Stomach (tissue), 9 donors: ENCODE results near the gene IFNK. TPM values are rescaled to one million over a fixed set of nuclear protein-coding genes. Genes with fewer than 3 reads are reported as not detected.

Experiments
- DNase-seq, 2 donors: peaks; one replicate each; pipeline versions ENCODE4 v3.0.0 to v3.0.0-alpha.2; 2013 to 2019
- H3K27ac ChIP-seq, 5 donors: fragments of 200-600 bp in 4 of 5; sonication (generic) in 4 of 5; one replicate each; pipeline ENCODE4 v1.5.1; 2013 to 2019; ENCODE audit warnings: mild to moderate bottlenecking in 1 of 5, moderate library complexity in 1 of 5
- H3K27me3 ChIP-seq, 3 donors: fragments of 200-600 bp; sonication (generic); one replicate each; pipeline ENCODE4 v1.5.1; 2017 to 2019; ENCODE audit warnings: mixed run types in 1 of 3
- H3K36me3 ChIP-seq, 4 donors: fragments of 200-600 bp; sonication (generic); 1 replicate in 3 of 4; 2 replicates in 1 of 4; pipeline ENCODE4 v1.5.1; 2016 to 2019
- H3K4me1 ChIP-seq, 4 donors: fragments of 200-600 bp; sonication (generic); one replicate each; pipeline ENCODE4 v1.5.1; 2016 to 2019
- H3K4me3 ChIP-seq, 4 donors: fragments of 200-600 bp; sonication (generic) in 3 of 4; one replicate each; pipeline ENCODE4 v1.5.1; 2016 to 2019; ENCODE audit warnings: mild to moderate bottlenecking in 1 of 4
- H3K9me3 ChIP-seq, 4 donors: fragments of 200-600 bp; sonication (generic); one replicate each; pipeline ENCODE4 v1.5.1; 2016 to 2019
- EP300 ChIP-seq: sonication (generic); formaldehyde crosslinking; IDR thresholded peaks from one replicate; pipeline ENCODE4 v1.6.1; 2017; ENCODE audit warnings: antibody characterized with exemption
- POLR2A ChIP-seq, 4 donors: fragments of 450-650 bp; IDR thresholded peaks; one replicate each; pipeline ENCODE4 v1.6.1; 2016; ENCODE audit warnings: antibody characterized with exemption in 4 of 4, control low read depth in 2 of 4, mild to moderate bottlenecking in 1 of 4, moderate library complexity in 1 of 4
- POLR2AphosphoS5 ChIP-seq, 3 donors: sonication (generic); formaldehyde crosslinking; IDR thresholded peaks; one replicate each; pipeline ENCODE4 v1.6.1; 2016; ENCODE audit warnings: antibody characterized with exemption in 3 of 3
- WGBS, 5 donors: extraction: QIAGEN DNeasy Blood & Tissue Kit in 3 of 5; methylation state at CpG; one replicate each; pipeline versions ENCODE4 v1.1.5 to v1.1.7; 2013 to 2018; 5-methylcytosine and 5-hydroxymethylcytosine counted together
- intact Hi-C: fragments of 100-400 bp; cut with DNase I; formaldehyde crosslinking; loops from one replicate; pipeline ENCODE4 v1.15.1; 2023; ENCODE audit warnings: low total_unique reads
- polyA plus RNA-seq, 3 donors: library from polyadenylated mRNA; stranded (reverse); fragments of 200-250 nt; gene quantifications; one replicate each; pipeline ENCODE4 v1.2.3, GENCODE V29; 2013
- total RNA-seq, 5 donors: library from RNA; depleted of rRNA; stranded (reverse); fragments of >200 nt; gene quantifications; one replicate each; pipeline versions ENCODE4 v1.1.0 to v1.2.3, GENCODE V29; 2014 to 2016
- TF ChIP-seq, protein P1 (sequence below), 7 experiments: fragments of 450-650 bp in 4 of 7; fragments of 200-600 bp in 3 of 7; sonication (generic) in 3 of 7; IDR thresholded peaks; one replicate each; pipeline ENCODE4 v1.5.1; 2016 to 2019; ENCODE audit warnings: antibody characterized with exemption in 7 of 7, control low read depth in 2 of 7, mild to moderate bottlenecking in 1 of 7
- donor health status: healthy with polysubstance abuse.
- donor health status: Bipolar disorder and iron deficiency.
- donor health status: healthy.

IFNK gene
- total and polyA plus RNA-seq, 8 donors, result not detected

DNA sequence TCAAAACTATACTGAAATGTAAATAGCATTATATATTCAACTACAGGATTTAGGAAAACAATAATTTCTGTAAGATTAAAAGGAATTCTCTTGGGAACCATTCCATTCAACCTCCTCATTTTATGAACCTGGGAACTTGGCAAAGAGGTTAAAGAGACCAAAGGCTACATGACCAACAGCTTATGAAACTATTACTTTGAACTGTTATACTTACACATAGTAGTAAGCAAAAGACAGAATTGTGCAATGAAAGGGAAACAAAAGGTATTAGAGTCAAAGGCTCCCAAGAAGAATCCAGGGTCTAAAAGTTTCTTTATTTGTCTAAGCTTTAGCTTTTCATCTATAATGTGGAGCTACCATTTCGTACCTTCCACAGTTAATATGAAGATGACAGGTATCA is 42.0 kb downstream of the IFNK start:
- intact Hi-C loops, result no loop called here
- no peaks in the 10 kb centered on the region for H3K27me3 ChIP-seq
- peaks cover 0 to 39% (median 36%) of the 10 kb centered on the region in 4 donors for H3K36me3 ChIP-seq
- H3K27ac ChIP-seq, result no peak overlapping the region
- no peaks in the 10 kb centered on the region for H3K9me3 ChIP-seq
- peaks cover 0 to 34% (median 11%) of the 10 kb centered on the region in 4 donors for H3K4me1 ChIP-seq
- no peak overlapping the region for H3K4me3 ChIP-seq
- no peak for TF ChIP-seq POLR2A (IDR thresholded peaks at IDR 0.05)
- no peak for DNase-seq
- WGBS, 5 donors, result 94 to 100% (median 97%) methylated on average over 1 of the region's 1 CpG

DNA sequence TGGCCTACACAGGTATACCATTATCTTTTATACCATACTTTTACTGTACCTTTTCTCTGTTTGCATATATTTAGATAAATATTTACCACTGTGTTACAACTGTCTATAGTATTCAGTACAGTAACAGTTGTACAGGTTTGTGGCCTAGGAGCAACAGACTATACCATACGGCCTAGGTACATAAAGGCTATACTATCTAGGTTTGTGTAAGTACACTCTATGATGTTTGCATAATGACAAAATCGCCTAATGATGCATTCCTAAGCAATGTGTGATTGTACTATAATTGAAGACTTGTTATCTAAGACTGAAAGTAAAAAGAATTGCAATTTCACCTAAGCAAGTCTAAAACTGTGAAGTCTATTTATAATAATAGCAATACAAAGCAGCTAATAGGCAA is 45.3 kb downstream of the IFNK start:
- TF ChIP-seq POLR2AphosphoS5 (IDR thresholded peaks at IDR 0.05) (peak in 2 of 3 donors; percentile 29 to 62), POLR2A (IDR thresholded peaks at IDR 0.05) (no peak)
- intact Hi-C loops, result no loop called here
- Histone ChIP-seq H3K4me3 (no peak overlapping the region), H3K4me1 (peaks cover 0 to 55% (median 31%) of the 10 kb centered on the region in 4 donors), H3K36me3 (peaks cover 0 to 24% (median 22%) of the 10 kb centered on the region in 4 donors), H3K27ac (peak overlapping the region in 2 of 5 donors; percentile 14 to 54), H3K9me3 (no peaks in the 10 kb centered on the region), H3K27me3 (no peaks in the 10 kb centered on the region)
- DNase-seq, result peak in 1 of 2 donors; percentile 71
- 21 to 67% (median 38%) methylated on average over 2 of the region's 2 CpGs for WGBS, 5 donors

DNA sequence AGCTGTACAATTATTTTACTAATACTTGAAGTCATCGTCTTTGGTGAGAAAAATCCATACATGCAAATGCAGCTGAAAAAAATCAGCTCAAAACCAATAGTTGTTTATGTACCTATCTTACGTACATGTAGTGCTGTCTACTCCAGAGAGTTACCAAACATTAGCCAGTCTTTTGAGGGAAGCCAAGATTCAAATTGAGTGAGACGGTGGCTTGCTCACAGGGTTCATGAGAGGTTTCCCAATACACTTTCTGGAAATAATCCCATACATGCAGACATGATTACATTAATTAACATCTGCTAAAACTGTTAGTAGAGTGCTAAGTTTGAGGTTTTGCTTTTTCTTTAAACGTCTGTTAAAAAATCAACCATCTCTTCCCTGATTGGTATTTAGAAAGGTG is 46.9 kb downstream of the IFNK start:
- Histone ChIP-seq H3K27ac (peak overlapping the region in 3 of 5 donors; percentile 99 to 100 (median 100)), H3K4me1 (peaks cover 0 to 52% (median 29%) of the 10 kb centered on the region in 4 donors), H3K4me3 (no peak overlapping the region), H3K27me3 (no peaks in the 10 kb centered on the region), H3K36me3 (peaks cover 0 to 12% (median 8%) of the 10 kb centered on the region in 4 donors), H3K9me3 (no peaks in the 10 kb centered on the region)
- TF ChIP-seq, protein P1, sequence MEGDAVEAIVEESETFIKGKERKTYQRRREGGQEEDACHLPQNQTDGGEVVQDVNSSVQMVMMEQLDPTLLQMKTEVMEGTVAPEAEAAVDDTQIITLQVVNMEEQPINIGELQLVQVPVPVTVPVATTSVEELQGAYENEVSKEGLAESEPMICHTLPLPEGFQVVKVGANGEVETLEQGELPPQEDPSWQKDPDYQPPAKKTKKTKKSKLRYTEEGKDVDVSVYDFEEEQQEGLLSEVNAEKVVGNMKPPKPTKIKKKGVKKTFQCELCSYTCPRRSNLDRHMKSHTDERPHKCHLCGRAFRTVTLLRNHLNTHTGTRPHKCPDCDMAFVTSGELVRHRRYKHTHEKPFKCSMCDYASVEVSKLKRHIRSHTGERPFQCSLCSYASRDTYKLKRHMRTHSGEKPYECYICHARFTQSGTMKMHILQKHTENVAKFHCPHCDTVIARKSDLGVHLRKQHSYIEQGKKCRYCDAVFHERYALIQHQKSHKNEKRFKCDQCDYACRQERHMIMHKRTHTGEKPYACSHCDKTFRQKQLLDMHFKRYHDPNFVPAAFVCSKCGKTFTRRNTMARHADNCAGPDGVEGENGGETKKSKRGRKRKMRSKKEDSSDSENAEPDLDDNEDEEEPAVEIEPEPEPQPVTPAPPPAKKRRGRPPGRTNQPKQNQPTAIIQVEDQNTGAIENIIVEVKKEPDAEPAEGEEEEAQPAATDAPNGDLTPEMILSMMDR (IDR thresholded peaks at IDR 0.05), result no peak
- TF ChIP-seq POLR2AphosphoS5 (IDR thresholded peaks at IDR 0.05), result no peak
- TF ChIP-seq POLR2A (IDR thresholded peaks at IDR 0.05), result no peak
- TF ChIP-seq EP300, result no peak
- intact Hi-C loops, result no loop called here
- WGBS, 5 donors, result 81 to 90% (median 86%) methylated on average over 4 of the region's 4 CpGs
- no peak for DNase-seq

DNA sequence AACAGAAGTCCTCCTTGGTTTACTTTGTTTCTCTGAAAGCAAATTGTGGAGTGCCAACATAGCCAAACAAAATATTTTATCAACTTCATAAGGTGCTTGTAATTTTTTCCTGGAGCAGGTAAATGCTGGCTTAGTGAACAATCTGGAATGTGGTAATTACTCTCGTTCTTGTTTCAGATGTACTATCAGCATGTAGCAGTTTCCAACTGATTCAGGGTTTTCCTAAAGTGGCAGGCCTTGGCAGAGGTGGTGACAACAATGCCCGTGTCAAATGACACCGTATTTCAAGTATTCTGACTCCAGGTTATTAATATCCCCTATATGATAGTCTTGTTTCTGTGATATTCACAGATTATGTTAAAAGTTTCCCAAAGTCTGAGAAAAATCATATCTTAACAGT is 48.0 kb downstream of the IFNK start:
- Histone ChIP-seq H3K4me1 (peaks cover 0 to 52% (median 28%) of the 10 kb centered on the region in 4 donors), H3K4me3 (peak overlapping the region; percentile 73 to 80 (median 76)), H3K27ac (peak overlapping the region in 4 of 5 donors; percentile 96 to 100 (median 100)), H3K27me3 (no peaks in the 10 kb centered on the region), H3K36me3 (peaks cover 0 to 2% (median 0%) of the 10 kb centered on the region in 4 donors), H3K9me3 (no peaks in the 10 kb centered on the region)
- TF ChIP-seq POLR2AphosphoS5 (IDR thresholded peaks at IDR 0.05) (no peak), EP300 (no peak), POLR2A (IDR thresholded peaks at IDR 0.05) (no peak)
- TF ChIP-seq, protein P1 (IDR thresholded peaks at IDR 0.05), result no peak
- peak in 1 of 2 donors; percentile 55 for DNase-seq
- intact Hi-C loops, result no loop called here
- WGBS, 5 donors, result 23 to 40% (median 31%) methylated on average over 3 of the region's 3 CpGs

DNA sequence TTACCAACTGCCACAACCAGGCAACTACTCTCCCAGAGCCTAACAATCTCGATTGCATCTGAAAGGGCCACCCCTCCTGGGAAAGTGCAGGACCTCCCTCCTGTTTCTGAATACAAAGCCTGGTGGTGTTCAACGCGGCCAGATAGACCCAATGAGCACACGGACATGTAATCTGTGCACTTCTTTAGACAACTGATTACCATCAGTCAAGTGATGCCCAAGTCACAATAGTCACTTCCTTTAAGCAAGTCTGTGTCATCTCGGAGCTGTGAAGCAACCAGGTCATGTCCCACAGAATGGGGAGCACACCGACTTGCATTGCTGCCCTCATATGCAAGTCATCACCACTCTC is 48.5 kb downstream of the IFNK start:
- Histone ChIP-seq H3K4me1 (peaks cover 0 to 52% (median 28%) of the 10 kb centered on the region in 4 donors), H3K4me3 (peak overlapping the region; percentile 73 to 80 (median 76)), H3K27me3 (no peaks in the 10 kb centered on the region), H3K36me3 (no peaks in the 10 kb centered on the region), H3K27ac (peak overlapping the region; percentile 96 to 100 (median 99)), H3K9me3 (no peaks in the 10 kb centered on the region)
- TF ChIP-seq, protein P1 (IDR thresholded peaks at IDR 0.05), result no peak
- TF ChIP-seq POLR2AphosphoS5 (IDR thresholded peaks at IDR 0.05) (peak in 2 of 3 donors; percentile 72 to 87), POLR2A (IDR thresholded peaks at IDR 0.05) (peak in 1 of 4 donors; percentile 20), EP300 (no peak)
- DNase-seq, result peak; percentile 57 to 78
- WGBS, 5 donors, result 1 to 4% (median 2%) methylated on average over 6 of the region's 6 CpGs
- intact Hi-C loops, result no loop called here
